MM.1S (cell line): Measurements from ENCODE around the gene ST6GAL2.
A peak's percentile ranks its signal among the peaks of the same experiment; 100 is the strongest.

Experiments used
- DNase-seq: peaks from one replicate; pipeline ENCODE4 v3.0.0-alpha.2; 2015
- H2AFZ ChIP-seq: fragments of 300-600 bp; sonication (generic); 2 replicates; pipeline ENCODE4 v1.6.0; 2016; ENCODE audit warnings: antibody characterized with exemption, low read length
- H3F3A ChIP-seq: fragments of 300-600 bp; sonication (generic); 2 replicates; pipeline ENCODE4 v1.6.1; 2016; ENCODE audit warnings: mild to moderate bottlenecking, antibody characterized with exemption, low read length, moderate library complexity, mixed read lengths; ENCODE audit not compliant: insufficient read depth
- H3K27ac ChIP-seq: fragments of 300-600 bp; sonication (generic); 2 replicates; pipeline ENCODE4 v1.5.1; 2016; ENCODE audit warnings: mild to moderate bottlenecking, low read length
- H3K27me3 ChIP-seq: fragments of 300-600 bp; sonication (generic); replicated peaks from 2 replicates; pipeline ENCODE4 v1.6.0; 2016; ENCODE audit warnings: low read length; ENCODE audit not compliant: insufficient read depth
- H3K36me3 ChIP-seq: fragments of 300-600 bp; sonication (generic); replicated peaks from 2 replicates; pipeline ENCODE4 v1.6.1; 2016; ENCODE audit warnings: mild to moderate bottlenecking, low read length, mixed read lengths; ENCODE audit not compliant: insufficient read depth
- H3K4me1 ChIP-seq: fragments of 300-600 bp; sonication (generic); 2 replicates; pipeline ENCODE4 v1.6.1; 2016; ENCODE audit warnings: low read length, mixed read lengths
- H3K4me2 ChIP-seq: fragments of 300-600 bp; sonication (generic); 2 replicates; pipeline ENCODE4 v1.6.0; 2016; ENCODE audit warnings: low read depth, low read length
- H3K4me3 ChIP-seq: fragments of 300-600 bp; sonication (generic); 2 replicates; pipeline ENCODE4 v1.5.1; 2016; ENCODE audit warnings: low read length, mixed read lengths
- H3K79me2 ChIP-seq: fragments of 300-600 bp; sonication (generic); 2 replicates; pipeline ENCODE4 v1.6.1; 2016; ENCODE audit warnings: mixed run types, low read length, mixed read lengths
- H3K9ac ChIP-seq: fragments of 300-600 bp; sonication (generic); 2 replicates; pipeline ENCODE4 v1.6.1; 2016; ENCODE audit warnings: low read length, mixed read lengths
- H3K9me2 ChIP-seq: fragments of 300-600 bp; sonication (generic); replicated peaks from 2 replicates; pipeline ENCODE4 v1.6.1; 2016; ENCODE audit warnings: mild to moderate bottlenecking, low read length, mixed read lengths; ENCODE audit not compliant: insufficient read depth
- H3K9me3 ChIP-seq: fragments of 300-600 bp; sonication (generic); replicated peaks from 2 replicates; pipeline ENCODE4 v1.6.1; 2016; ENCODE audit warnings: mild to moderate bottlenecking, low read length, mixed read lengths; ENCODE audit not compliant: insufficient read depth
- H4K20me1 ChIP-seq: fragments of 300-600 bp; sonication (generic); 2 replicates; pipeline ENCODE4 v1.6.1; 2016; ENCODE audit warnings: mild to moderate bottlenecking, low read length, moderate library complexity, mixed read lengths; ENCODE audit not compliant: insufficient read depth
- EZH2 ChIP-seq: fragments of 300-600 bp; sonication (generic); optimal IDR thresholded peaks from 2 replicates; pipeline ENCODE3; 2017; ENCODE audit warnings: low read depth, mild to moderate bottlenecking, antibody characterized with exemption, low read length, mixed read lengths
- EZH2phosphoT487 ChIP-seq: fragments of 300-600 bp; sonication (generic); IDR thresholded peaks from 2 replicates; pipeline ENCODE4 v1.6.1; 2018; ENCODE audit warnings: antibody characterized with exemption, low read length
- TF ChIP-seq, protein P1 (sequence below): fragments of 300-600 bp; sonication (generic); IDR thresholded peaks from 2 replicates; pipeline ENCODE4 v1.5.1; 2016; ENCODE audit warnings: antibody characterized with exemption, low read length, mixed read lengths

Gene ST6GAL2

DNA sequence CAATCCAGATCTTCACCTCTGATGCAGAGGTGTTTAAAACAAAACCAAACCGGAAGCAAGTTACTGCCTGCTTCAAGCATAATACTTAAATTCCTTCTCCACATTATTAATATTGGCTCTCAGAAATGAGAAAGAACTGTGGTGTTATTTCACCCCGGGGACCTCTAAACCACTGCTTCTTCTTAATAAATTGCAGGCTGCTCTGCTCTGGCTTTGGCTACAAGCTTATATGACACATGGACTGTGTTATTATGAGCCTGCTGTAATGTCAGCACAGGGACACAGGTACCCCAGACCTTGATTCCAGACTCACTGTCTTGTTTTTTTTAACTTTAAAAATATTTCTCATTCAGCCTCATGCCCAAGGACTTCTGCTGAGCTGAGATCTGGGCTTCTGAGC lies 45.1 kb downstream of the ST6GAL2 start:
- H3K27me3 ChIP-seq = no peaks in the 10 kb centered on the region
- TF ChIP-seq EZH2phosphoT487 (no peak), EZH2 (no peak)
- TF ChIP-seq, protein P1, sequence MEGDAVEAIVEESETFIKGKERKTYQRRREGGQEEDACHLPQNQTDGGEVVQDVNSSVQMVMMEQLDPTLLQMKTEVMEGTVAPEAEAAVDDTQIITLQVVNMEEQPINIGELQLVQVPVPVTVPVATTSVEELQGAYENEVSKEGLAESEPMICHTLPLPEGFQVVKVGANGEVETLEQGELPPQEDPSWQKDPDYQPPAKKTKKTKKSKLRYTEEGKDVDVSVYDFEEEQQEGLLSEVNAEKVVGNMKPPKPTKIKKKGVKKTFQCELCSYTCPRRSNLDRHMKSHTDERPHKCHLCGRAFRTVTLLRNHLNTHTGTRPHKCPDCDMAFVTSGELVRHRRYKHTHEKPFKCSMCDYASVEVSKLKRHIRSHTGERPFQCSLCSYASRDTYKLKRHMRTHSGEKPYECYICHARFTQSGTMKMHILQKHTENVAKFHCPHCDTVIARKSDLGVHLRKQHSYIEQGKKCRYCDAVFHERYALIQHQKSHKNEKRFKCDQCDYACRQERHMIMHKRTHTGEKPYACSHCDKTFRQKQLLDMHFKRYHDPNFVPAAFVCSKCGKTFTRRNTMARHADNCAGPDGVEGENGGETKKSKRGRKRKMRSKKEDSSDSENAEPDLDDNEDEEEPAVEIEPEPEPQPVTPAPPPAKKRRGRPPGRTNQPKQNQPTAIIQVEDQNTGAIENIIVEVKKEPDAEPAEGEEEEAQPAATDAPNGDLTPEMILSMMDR = no peak
- peaks cover 32% of the 10 kb centered on the region for H3K4me1 ChIP-seq
- H3K9me2 ChIP-seq = no peaks in the 10 kb centered on the region
- peak; percentile 44 for DNase-seq
- H3K4me2 ChIP-seq = peak overlapping the region; percentile 50
- H3K79me2 ChIP-seq = no peaks in the 10 kb centered on the region
- H3F3A ChIP-seq = peaks cover 29% of the 10 kb centered on the region
- no peaks in the 10 kb centered on the region for H4K20me1 ChIP-seq
- H3K4me3 ChIP-seq = peak overlapping the region; percentile 10; the same call in 1 of the 2 replicates
- H3K9ac ChIP-seq = peak overlapping the region; percentile 46
- peak overlapping the region; percentile 85 for H3K27ac ChIP-seq
- H3K36me3 ChIP-seq = no peaks in the 10 kb centered on the region
- H2AFZ ChIP-seq = peak overlapping the region; percentile 35
- H3K9me3 ChIP-seq = no peaks in the 10 kb centered on the region

DNA sequence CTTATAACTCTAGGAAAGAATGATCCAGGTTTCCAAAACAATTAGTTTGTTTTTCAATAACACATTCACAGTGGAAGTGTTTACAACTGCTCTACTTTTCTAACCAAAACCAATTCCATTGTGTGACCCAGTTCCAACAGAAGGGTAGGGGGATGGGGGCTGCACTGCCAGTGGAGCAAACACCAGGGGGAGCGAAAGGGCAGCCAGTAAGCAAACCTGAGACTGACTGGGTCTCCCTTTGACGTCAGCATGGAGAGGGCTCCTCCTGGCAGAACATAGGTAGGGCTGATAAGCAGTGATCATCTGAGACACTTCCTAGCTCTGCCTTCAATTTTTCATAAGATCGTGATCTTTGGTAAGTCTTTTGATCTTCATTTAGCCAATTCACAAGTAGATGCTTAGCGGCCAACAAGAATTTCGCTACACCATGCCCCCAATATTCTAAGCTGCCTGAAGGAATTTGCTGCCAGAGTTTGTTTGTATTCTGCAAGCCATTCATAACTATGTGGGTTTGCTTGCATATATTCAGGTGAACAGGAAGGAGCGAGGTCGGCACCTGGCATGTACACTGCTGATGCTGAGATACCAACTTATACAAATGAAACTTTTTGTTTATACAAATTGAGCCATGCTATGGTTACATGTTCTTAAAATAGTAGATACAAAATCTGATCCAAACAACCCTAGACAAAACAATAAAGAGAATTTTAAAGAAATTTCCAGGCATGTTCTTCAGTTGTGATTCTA lies 45.9 kb downstream of the ST6GAL2 start:
- H3K4me1 ChIP-seq = peaks cover 32% of the 10 kb centered on the region
- no peak for TF ChIP-seq EZH2
- TF ChIP-seq, protein P1 = peak; percentile 88
- peak overlapping the region; percentile 50 for H3K4me2 ChIP-seq
- H3K79me2 ChIP-seq = no peaks in the 10 kb centered on the region
- H3F3A ChIP-seq = peaks cover 29% of the 10 kb centered on the region
- H3K36me3 ChIP-seq = no peaks in the 10 kb centered on the region
- no peaks in the 10 kb centered on the region for H3K9me2 ChIP-seq
- no peaks in the 10 kb centered on the region for H3K9me3 ChIP-seq
- no peaks in the 10 kb centered on the region for H4K20me1 ChIP-seq
- peak overlapping the region; percentile 35; the same call in 1 of the 2 replicates for H2AFZ ChIP-seq
- H3K9ac ChIP-seq = peak overlapping the region; percentile 46
- peak; percentile 87 for DNase-seq
- peak overlapping the region; percentile 85 for H3K27ac ChIP-seq
- H3K27me3 ChIP-seq = no peaks in the 10 kb centered on the region
- H3K4me3 ChIP-seq = peak overlapping the region; percentile 10; the same call in 1 of the 2 replicates

DNA sequence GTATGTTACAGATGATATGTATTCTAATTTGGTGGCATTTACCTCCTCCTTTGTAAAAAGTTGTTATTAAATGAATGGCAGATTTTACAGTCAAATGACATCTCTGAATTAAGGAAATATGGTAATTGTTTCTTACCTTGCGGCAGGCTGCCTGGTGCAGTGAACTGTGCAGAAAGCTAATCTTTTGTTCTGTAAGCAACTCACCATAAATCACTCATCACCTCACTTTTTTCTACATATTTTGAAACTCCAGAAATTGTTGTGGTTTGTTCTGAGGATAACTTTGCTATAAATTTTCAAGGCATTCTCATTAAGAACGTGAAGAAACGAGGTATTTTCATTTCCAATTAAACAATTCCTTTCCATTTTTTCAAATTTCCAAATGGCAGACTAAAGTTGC lies 52.7 kb downstream of the ST6GAL2 start:
- no peak for DNase-seq
- Histone ChIP-seq H3F3A (no peaks in the 10 kb centered on the region), H3K36me3 (no peaks in the 10 kb centered on the region), H3K4me1 (no peaks in the 10 kb centered on the region), H3K79me2 (no peaks in the 10 kb centered on the region), H3K27me3 (no peaks in the 10 kb centered on the region), H3K9ac (no peak overlapping the region), H3K4me2 (no peak overlapping the region), H4K20me1 (no peaks in the 10 kb centered on the region), H2AFZ (no peak overlapping the region), H3K27ac (no peak overlapping the region), H3K4me3 (no peak overlapping the region), H3K9me2 (no peaks in the 10 kb centered on the region), H3K9me3 (no peaks in the 10 kb centered on the region)
- TF ChIP-seq, protein P1 = no peak
- TF ChIP-seq EZH2phosphoT487 (no peak), EZH2 (no peak)
